Loucy (cell line): ENCODE results near the gene ENOX1.

Experiments used
- H2AFZ ChIP-seq: fragments of 200-600 bp; sonication (generic); 2 replicates; pipeline ENCODE4 v1.6.0; 2016; ENCODE audit warnings: antibody characterized with exemption, mild to moderate bottlenecking, low read length, moderate library complexity
- H3F3A ChIP-seq: fragments of 200-600 bp; 2 replicates; pipeline ENCODE4 v1.6.0; 2016; ENCODE audit warnings: antibody characterized with exemption, low read depth, mild to moderate bottlenecking
- H3K27me3 ChIP-seq: fragments of 200-600 bp; sonication (generic); 2 replicates; pipeline ENCODE4 v1.6.1; 2014; ENCODE audit warnings: low read length, mild to moderate bottlenecking; ENCODE audit not compliant: insufficient read depth, poor library complexity, severe bottlenecking
- H3K36me3 ChIP-seq: fragments of 200-600 bp; sonication (generic); 2 replicates; pipeline ENCODE4 v1.6.1; 2016; ENCODE audit warnings: low read length; ENCODE audit not compliant: insufficient read depth
- H3K4me1 ChIP-seq: fragments of 200-600 bp; sonication (generic); 2 replicates; pipeline ENCODE4 v1.5.1; 2014; ENCODE audit warnings: low read length, mild to moderate bottlenecking; ENCODE audit not compliant: insufficient read depth, poor library complexity, severe bottlenecking
- H3K4me2 ChIP-seq: fragments of 200-600 bp; sonication (generic); 2 replicates; pipeline ENCODE4 v1.6.0; 2014; ENCODE audit warnings: antibody characterized with exemption, low read length, low read depth, mild to moderate bottlenecking; ENCODE audit not compliant: poor library complexity, severe bottlenecking
- H3K4me3 ChIP-seq: fragments of 200-600 bp; sonication (generic); 2 replicates; pipeline ENCODE4 v1.5.1; 2014; ENCODE audit warnings: low read length, mild to moderate bottlenecking, mixed read lengths; ENCODE audit not compliant: poor library complexity, severe bottlenecking
- H3K79me2 ChIP-seq: fragments of 200-600 bp; sonication (generic); 2 replicates; pipeline ENCODE4 v1.6.1; 2014; ENCODE audit warnings: low read length; ENCODE audit not compliant: insufficient read depth
- H3K9ac ChIP-seq: fragments of 200-600 bp; sonication (generic); 2 replicates; pipeline ENCODE4 v1.6.0; 2014; ENCODE audit warnings: mild to moderate bottlenecking, low read depth, low read length, moderate library complexity; ENCODE audit not compliant: poor library complexity, severe bottlenecking
- H3K9me2 ChIP-seq: fragments of 200-600 bp; sonication (generic); replicated peaks from 2 replicates; pipeline ENCODE4 v1.6.1; 2016; ENCODE audit warnings: low read depth, low read length, mixed read lengths
- H3K9me3 ChIP-seq: fragments of 200-600 bp; sonication (generic); 2 replicates; pipeline ENCODE4 v1.6.1; 2014; ENCODE audit warnings: mild to moderate bottlenecking, antibody characterized with exemption, low read length, low read depth; ENCODE audit not compliant: insufficient read depth
- H4K20me1 ChIP-seq: fragments of 200-600 bp; sonication (generic); 2 replicates; pipeline ENCODE4 v1.6.0; 2014; ENCODE audit warnings: antibody characterized with exemption, low read length, mild to moderate bottlenecking; ENCODE audit not compliant: insufficient read depth, poor library complexity, severe bottlenecking
- CTCF ChIP-seq: fragments of 200-600 bp; sonication (generic); conservative IDR thresholded peaks from 2 replicates; pipeline ENCODE4 v1.5.1; 2014; ENCODE audit warnings: mild to moderate bottlenecking, antibody characterized with exemption, low read length
- EZH2phosphoT487 ChIP-seq: fragments of 200-600 bp; IDR thresholded peaks from 2 replicates; pipeline ENCODE4 v1.6.1; 2018; ENCODE audit warnings: antibody characterized with exemption, mild to moderate bottlenecking, moderate library complexity, borderline replicate concordance

ENOX1 gene

GRCh38 chr13:43785650-43786471, 911 bp downstream of the ENOX1 start:
- Histone ChIP-seq H3K9me2 (no peaks in the 10 kb centered on the region), H3K9me3 (no peaks in the 10 kb centered on the region), H3K79me2 (no peaks in the 10 kb centered on the region), H3K4me2 (peak overlapping the region; percentile 84), H3K4me1 (peaks cover 17% of the 10 kb centered on the region), H3F3A (peaks cover 8% of the 10 kb centered on the region; the same call in 1 of the 2 replicates), H3K27me3 (no peaks in the 10 kb centered on the region), H3K36me3 (no peaks in the 10 kb centered on the region), H2AFZ (no peak overlapping the region), H3K9ac (no peak overlapping the region), H3K4me3 (peak overlapping the region; percentile 76), H4K20me1 (no peaks in the 10 kb centered on the region)
- no peak for TF ChIP-seq EZH2phosphoT487
- no peak for TF ChIP-seq CTCF

GRCh38 chr13:43785261-43785649, 1.5 kb downstream of the ENOX1 start:
- peaks cover 8% of the 10 kb centered on the region; the same call in 1 of the 2 replicates for H3F3A ChIP-seq
- H3K79me2 ChIP-seq: no peaks in the 10 kb centered on the region
- H3K27me3 ChIP-seq: no peaks in the 10 kb centered on the region
- no peak for TF ChIP-seq EZH2phosphoT487
- TF ChIP-seq CTCF: no peak
- peaks cover 17% of the 10 kb centered on the region for H3K4me1 ChIP-seq
- H3K9me2 ChIP-seq: no peaks in the 10 kb centered on the region
- H2AFZ ChIP-seq: no peak overlapping the region
- H3K4me2 ChIP-seq: no peak overlapping the region
- H3K9me3 ChIP-seq: no peaks in the 10 kb centered on the region
- H3K36me3 ChIP-seq: no peaks in the 10 kb centered on the region
- H4K20me1 ChIP-seq: no peaks in the 10 kb centered on the region
- no peak overlapping the region for H3K4me3 ChIP-seq
- H3K9ac ChIP-seq: no peak overlapping the region

- H3K4me3 ChIP-seq: no peak overlapping the region
- H3K4me1 ChIP-seq: peaks cover 17% of the 10 kb centered on the region
- H3K9me3 ChIP-seq: no peaks in the 10 kb centered on the region
- H4K20me1 ChIP-seq: no peaks in the 10 kb centered on the region
- peaks cover 8% of the 10 kb centered on the region; the same call in 1 of the 2 replicates for H3F3A ChIP-seq
- H2AFZ ChIP-seq: no peak overlapping the region
- H3K79me2 ChIP-seq: no peaks in the 10 kb centered on the region
- H3K36me3 ChIP-seq: no peaks in the 10 kb centered on the region
- no peaks in the 10 kb centered on the region for H3K9me2 ChIP-seq
- no peak overlapping the region for H3K4me2 ChIP-seq
- H3K27me3 ChIP-seq: no peaks in the 10 kb centered on the region
- H3K9ac ChIP-seq: no peak overlapping the region
- no peak for TF ChIP-seq CTCF
- no peak for TF ChIP-seq EZH2phosphoT487
These were observed 2.3 kb downstream of the ENOX1 start for GRCh38 chr13:43784496-43784895.
